Neural cell (in vitro differentiated cells): ENCODE measurements around the gene KCNQ5. TPM values are rescaled to one million over a fixed set of nuclear protein-coding genes. Genes with fewer than 3 reads are reported as not detected.

Experiments used
- H2AFZ ChIP-seq: fragments of 200-600, 300-800 bp; sonication (generic), shearing (Covaris generic); 2 replicates; pipeline ENCODE4 v1.6.0; 2014; ENCODE audit warnings: low read depth, mild to moderate bottlenecking, antibody characterized with exemption, low read length, moderate library complexity
- H3F3A ChIP-seq: fragments of 200-600 bp; shearing (Covaris generic); 2 replicates; pipeline ENCODE4 v1.6.1; 2016; ENCODE audit warnings: mild to moderate bottlenecking, moderate library complexity, mixed read lengths, antibody characterized with exemption, low read length; ENCODE audit not compliant: insufficient read depth, poor library complexity, severe bottlenecking
- H3K27ac ChIP-seq: fragments of 200-600, 300-800 bp; sonication (generic), shearing (Covaris generic); 2 replicates; pipeline ENCODE4 v1.5.1; 2014; ENCODE audit warnings: mild to moderate bottlenecking, low read length, moderate library complexity
- H3K27me3 ChIP-seq: fragments of 300-800, 200-600 bp; sonication (generic), shearing (Covaris generic); 2 replicates; pipeline ENCODE4 v1.6.0; 2014; ENCODE audit warnings: mild to moderate bottlenecking, low read depth, low read length, moderate library complexity; ENCODE audit not compliant: insufficient read depth
- H3K36me3 ChIP-seq: fragments of 300-800, 200-600 bp; sonication (generic), shearing (Covaris generic); 2 replicates; pipeline ENCODE4 v1.5.1; 2014; ENCODE audit warnings: mild to moderate bottlenecking, antibody characterized with exemption, low read length, moderate library complexity; ENCODE audit not compliant: insufficient read depth
- H3K4me2 ChIP-seq: fragments of 300-800, 200-600 bp; sonication (generic), shearing (Covaris generic); 2 replicates; pipeline ENCODE4 v1.6.0; 2014; ENCODE audit warnings: mild to moderate bottlenecking, low read length
- H3K4me3 ChIP-seq: fragments of 300-800, 200-600 bp; sonication (generic), shearing (Covaris generic); 2 replicates; pipeline ENCODE4 v1.5.1; 2014; ENCODE audit warnings: mild to moderate bottlenecking, low read length, moderate library complexity
- H3K79me2 ChIP-seq: fragments of 200-600 bp; shearing (Covaris generic); replicated peaks from 2 replicates; pipeline ENCODE4 v1.6.0; 2014; ENCODE audit warnings: mild to moderate bottlenecking, low read length, moderate library complexity; ENCODE audit not compliant: insufficient read depth
- H3K9ac ChIP-seq: fragments of 300-800, 200-600 bp; sonication (generic), shearing (Covaris generic); 2 replicates; pipeline ENCODE4 v1.6.1; 2016; ENCODE audit warnings: mild to moderate bottlenecking, low read length, mixed read lengths
- H3K9me2 ChIP-seq: fragments of 200-600 bp; shearing (Covaris generic); 2 replicates; pipeline ENCODE4 v1.6.1; 2016; ENCODE audit warnings: mild to moderate bottlenecking, low read length, mixed read lengths; ENCODE audit not compliant: insufficient read depth
- H3K9me3 ChIP-seq: fragments of 200-600, 300-800 bp; sonication (generic), shearing (Covaris generic); 2 replicates; pipeline ENCODE4 v1.6.1; 2016; ENCODE audit warnings: mild to moderate bottlenecking, mixed run types, low read length, moderate library complexity, mixed read lengths
- H4K20me1 ChIP-seq: fragments of 200-600 bp; shearing (Covaris generic); 2 replicates; pipeline ENCODE4 v1.6.1; 2016; ENCODE audit warnings: mild to moderate bottlenecking, mixed run types; ENCODE audit not compliant: insufficient read depth
- CTCF ChIP-seq: fragments of 450-650 bp; IDR thresholded peaks from 2 replicates; pipeline ENCODE4 v1.5.1; 2014; ENCODE audit warnings: antibody characterized with exemption, mild to moderate bottlenecking, moderate library complexity; ENCODE audit not compliant: poor library complexity, severe bottlenecking
- EP300 ChIP-seq: fragments of 450-650 bp; conservative IDR thresholded peaks from 2 replicates; pipeline ENCODE4 v1.6.1; 2014; ENCODE audit warnings: antibody characterized with exemption, mild to moderate bottlenecking, moderate library complexity; ENCODE audit not compliant: poor library complexity, severe bottlenecking
- EZH2 ChIP-seq: fragments of 200-600, 300-800 bp; shearing (Covaris generic), sonication (generic); IDR thresholded peaks from 2 replicates; pipeline ENCODE4 v1.6.1; 2014; ENCODE audit warnings: antibody characterized with exemption, low read length, borderline replicate concordance, mild to moderate bottlenecking; ENCODE audit not compliant: insufficient read depth, poor library complexity, severe bottlenecking
- MXI1 ChIP-seq: fragments of 450-650 bp; conservative IDR thresholded peaks from 2 replicates; pipeline ENCODE4 v1.6.1; 2014; ENCODE audit warnings: antibody characterized with exemption, mild to moderate bottlenecking; ENCODE audit not compliant: poor library complexity, severe bottlenecking
- POLR2AphosphoS5 ChIP-seq: IDR thresholded peaks from 2 replicates; pipeline ENCODE4 v1.6.1; 2012
- RAD21 ChIP-seq: fragments of 450-650 bp; conservative IDR thresholded peaks from 2 replicates; pipeline ENCODE4 v1.6.1; 2014; ENCODE audit warnings: antibody characterized with exemption, mild to moderate bottlenecking, moderate library complexity
- REST ChIP-seq: IDR thresholded peaks from 2 replicates; pipeline ENCODE4 v1.6.1; 2012; ENCODE audit warnings: borderline replicate concordance
- SMC3 ChIP-seq: fragments of 450-650 bp; conservative IDR thresholded peaks from 2 replicates; pipeline ENCODE4 v1.6.1; 2014; ENCODE audit warnings: antibody characterized with exemption, mild to moderate bottlenecking, moderate library complexity; ENCODE audit not compliant: poor library complexity
- TAF1 ChIP-seq: IDR thresholded peaks from 2 replicates; pipeline ENCODE4 v1.6.1; 2012; ENCODE audit warnings: low read depth
- polyA plus RNA-seq: library from polyadenylated mRNA; depleted of rRNA; stranded (reverse); fragments of >200 nt; gene quantifications from 2 replicates; pipeline ENCODE4 v1.2.3, GENCODE V29; 2014

The KCNQ5 gene
- polyA plus RNA-seq, 1 donor from 2014 or later = 0.30 TPM

DNA sequence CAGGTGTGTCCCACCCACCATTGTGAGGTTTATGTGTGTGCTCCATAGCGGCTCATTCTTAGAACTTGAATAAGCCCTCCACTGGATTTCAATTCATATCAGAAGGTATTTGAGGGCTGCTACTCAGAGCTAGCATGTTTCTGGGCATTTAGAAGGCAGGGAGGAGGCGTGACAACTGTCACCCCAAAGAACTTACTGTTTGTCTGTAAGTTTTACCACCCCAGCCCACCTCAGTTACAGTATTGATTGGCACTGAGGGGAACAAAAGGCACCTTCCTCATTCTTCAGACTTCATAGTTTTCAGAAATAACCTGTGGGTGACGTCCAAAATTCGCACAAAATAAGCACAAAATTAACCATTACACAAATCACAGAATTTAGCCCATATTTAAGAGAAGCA, 521.7 kb downstream of the KCNQ5 start:
- Histone ChIP-seq H3K9ac (no peak overlapping the region), H3K4me3 (no peak overlapping the region), H3F3A (no peaks in the 10 kb centered on the region), H3K9me3 (no peaks in the 10 kb centered on the region), H3K4me2 (no peak overlapping the region), H3K79me2 (no peaks in the 10 kb centered on the region), H4K20me1 (no peaks in the 10 kb centered on the region), H3K9me2 (no peaks in the 10 kb centered on the region), H2AFZ (no peak overlapping the region), H3K27ac (no peak overlapping the region), H3K36me3 (no peaks in the 10 kb centered on the region), H3K27me3 (no peaks in the 10 kb centered on the region)
- TF ChIP-seq SMC3 (no peak), RAD21 (no peak), REST (no peak), EZH2 (no peak), POLR2AphosphoS5 (no peak), CTCF (no peak), EP300 (no peak), MXI1 (no peak), TAF1 (no peak)

- Histone ChIP-seq H3K4me2 (no peak overlapping the region), H2AFZ (no peak overlapping the region), H3K4me3 (no peak overlapping the region), H3K27ac (no peak overlapping the region), H4K20me1 (no peaks in the 10 kb centered on the region), H3K9me2 (no peaks in the 10 kb centered on the region), H3K27me3 (no peaks in the 10 kb centered on the region), H3K9ac (no peak overlapping the region), H3K79me2 (no peaks in the 10 kb centered on the region), H3K36me3 (no peaks in the 10 kb centered on the region), H3K9me3 (no peaks in the 10 kb centered on the region), H3F3A (no peaks in the 10 kb centered on the region)
- TF ChIP-seq EZH2 = no peak
- no peak for TF ChIP-seq EP300
- no peak for TF ChIP-seq REST
- TF ChIP-seq CTCF = no peak
- no peak for TF ChIP-seq SMC3
- no peak for TF ChIP-seq TAF1
- no peak for TF ChIP-seq RAD21
- no peak for TF ChIP-seq POLR2AphosphoS5
- no peak for TF ChIP-seq MXI1
Observed at GRCh38 chr6:73144516-73144915, 522.7 kb downstream of the KCNQ5 start.
